Retina (tissue), 1 donor: ENCODE measurements around the gene IL22RA2.
"Not testable (repeated sequence)": the region's sequence is repeated elsewhere in the genome, so short reads cannot be mapped to it uniquely, and the experiment has no call there.

ENCODE experiments used
- DNase-seq: peaks from one replicate; pipeline ENCODE4 v3.0.0-alpha.2; 2016

IL22RA2 gene

GRCh38 chr6:137119196-137120104 lies 54.0 kb downstream of the IL22RA2 start:
- DNase-seq = no peak

GRCh38 chr6:137117581-137117980 lies 55.9 kb downstream of the IL22RA2 start:
- no peak for DNase-seq

GRCh38 chr6:137116807-137117206 lies 56.6 kb downstream of the IL22RA2 start:
- no peak for DNase-seq

GRCh38 chr6:137115658-137116057 lies 57.8 kb downstream of the IL22RA2 start:
- DNase-seq = no peak

- DNase-seq = no peak
These were observed 61.4 kb downstream of the IL22RA2 start for GRCh38 chr6:137112067-137112355.

- DNase-seq = no peak
These were observed 62.0 kb downstream of the IL22RA2 start for GRCh38 chr6:137111296-137112066.

- DNase-seq = no peak
These were observed 65.7 kb downstream of the IL22RA2 start for GRCh38 chr6:137107767-137108105.

- not testable (repeated sequence) for DNase-seq
These were observed 66.2 kb downstream of the IL22RA2 start for GRCh38 chr6:137107047-137107766.

- DNase-seq = no peak
These were observed 67.3 kb downstream of the IL22RA2 start for GRCh38 chr6:137106183-137106582.

GRCh38 chr6:137105375-137105774 lies 68.1 kb downstream of the IL22RA2 start:
- no peak for DNase-seq

GRCh38 chr6:137104926-137105325 lies 68.5 kb downstream of the IL22RA2 start:
- DNase-seq = no peak

- no peak for DNase-seq
These were observed 70.5 kb downstream of the IL22RA2 start for GRCh38 chr6:137102851-137103492.

- no peak for DNase-seq
These were observed 71.2 kb downstream of the IL22RA2 start for GRCh38 chr6:137102050-137102848.

- no peak for DNase-seq
These were observed 73.6 kb downstream of the IL22RA2 start for GRCh38 chr6:137099689-137100403.

GRCh38 chr6:137097526-137097925 lies 75.9 kb downstream of the IL22RA2 start:
- no peak for DNase-seq

- no peak for DNase-seq
These were observed 76.4 kb downstream of the IL22RA2 start for GRCh38 chr6:137097057-137097456.

- no peak for DNase-seq
These were observed 77.7 kb downstream of the IL22RA2 start for GRCh38 chr6:137095651-137096238.

- DNase-seq = no peak
These were observed 78.4 kb downstream of the IL22RA2 start for GRCh38 chr6:137095093-137095492.

- DNase-seq = peak; percentile 64
These were observed 78.9 kb downstream of the IL22RA2 start for GRCh38 chr6:137094411-137095008.
